MM.1S (cell line): Measurements from ENCODE around the gene CLIC1.

Experiments used
- CTCF ChIP-seq: fragments of 300-600 bp; sonication (generic); IDR thresholded peaks from 2 replicates; pipeline ENCODE4 v1.5.1; 2016; ENCODE audit warnings: antibody characterized with exemption, low read length, mixed read lengths
- EZH2 ChIP-seq: fragments of 300-600 bp; sonication (generic); optimal IDR thresholded peaks from 2 replicates; pipeline ENCODE3; 2017; ENCODE audit warnings: low read depth, mild to moderate bottlenecking, antibody characterized with exemption, low read length, mixed read lengths
- EZH2phosphoT487 ChIP-seq: fragments of 300-600 bp; sonication (generic); IDR thresholded peaks from 2 replicates; pipeline ENCODE4 v1.6.1; 2018; ENCODE audit warnings: antibody characterized with exemption, low read length

- no peak for TF ChIP-seq EZH2
- no peak for TF ChIP-seq CTCF
- TF ChIP-seq EZH2phosphoT487 = no peak
Measured at GRCh38 chr6:31752739-31753319, 16.5 kb upstream of the CLIC1 start.
